NCI-H2081 treated with DMSO at 0.1 percent for 48 hours (cell line): ENCODE measurements around the gene GRID1.

Experiments
- DNase-seq: peaks from one replicate; lab custom pipeline; 2025; lab: John Stamatoyannopoulos, UW

GRID1 gene

GRCh38 chr10:86336341-86336740 lies 30.3 kb downstream of the GRID1 start:
- no peak for DNase-seq

DNA sequence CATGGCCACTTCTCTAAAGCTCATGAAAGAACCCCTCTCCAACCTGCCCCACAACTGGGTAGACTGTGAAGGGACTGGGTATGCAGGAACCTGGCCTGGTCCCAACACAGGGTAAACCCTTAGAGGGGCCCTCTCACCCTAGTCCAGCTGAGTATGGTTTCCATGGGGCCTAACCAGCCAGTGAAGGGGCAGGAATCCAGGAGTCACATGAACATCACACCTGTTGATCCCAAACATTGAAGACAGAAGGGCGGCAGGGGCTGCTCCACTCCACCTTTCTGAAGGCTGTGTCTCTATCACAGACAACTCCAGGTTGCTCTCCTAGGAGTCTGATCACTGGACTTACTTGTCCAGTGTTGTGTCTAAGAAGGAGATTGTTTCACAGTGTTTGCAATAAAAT lies 30.8 kb downstream of the GRID1 start:
- DNase-seq = no peak

GRCh38 chr10:86335257-86335656 lies 31.3 kb downstream of the GRID1 start:
- no peak for DNase-seq

DNA sequence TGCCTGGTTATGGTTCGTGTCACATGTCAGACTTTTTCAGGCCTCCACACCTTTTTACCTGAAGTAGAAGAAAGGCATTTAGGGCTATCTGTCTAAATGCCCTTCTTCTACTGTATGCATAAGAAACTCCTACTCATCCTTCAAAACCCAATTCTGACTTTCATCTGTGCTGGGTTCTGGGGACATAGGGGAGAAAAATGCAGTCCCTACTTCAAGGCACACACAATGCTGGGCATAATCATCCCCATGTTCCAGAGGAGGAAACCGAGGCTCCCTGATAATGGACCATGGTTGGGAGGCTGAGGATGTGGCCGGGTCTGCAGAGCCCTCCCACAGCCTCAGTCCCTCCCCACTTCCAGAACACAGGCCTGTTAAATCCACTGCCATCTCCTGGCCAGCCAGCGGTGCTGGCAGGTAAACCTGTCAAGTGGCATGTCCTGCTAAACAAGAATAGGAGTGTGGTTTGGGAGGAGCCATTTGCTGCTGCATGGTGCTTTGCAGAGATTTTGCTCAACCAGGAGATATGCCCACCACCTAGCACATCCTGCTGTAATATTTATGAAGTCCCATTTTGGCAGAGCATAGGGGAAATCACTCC lies 32.0 kb downstream of the GRID1 start:
- DNase-seq = peak; percentile 36

DNA sequence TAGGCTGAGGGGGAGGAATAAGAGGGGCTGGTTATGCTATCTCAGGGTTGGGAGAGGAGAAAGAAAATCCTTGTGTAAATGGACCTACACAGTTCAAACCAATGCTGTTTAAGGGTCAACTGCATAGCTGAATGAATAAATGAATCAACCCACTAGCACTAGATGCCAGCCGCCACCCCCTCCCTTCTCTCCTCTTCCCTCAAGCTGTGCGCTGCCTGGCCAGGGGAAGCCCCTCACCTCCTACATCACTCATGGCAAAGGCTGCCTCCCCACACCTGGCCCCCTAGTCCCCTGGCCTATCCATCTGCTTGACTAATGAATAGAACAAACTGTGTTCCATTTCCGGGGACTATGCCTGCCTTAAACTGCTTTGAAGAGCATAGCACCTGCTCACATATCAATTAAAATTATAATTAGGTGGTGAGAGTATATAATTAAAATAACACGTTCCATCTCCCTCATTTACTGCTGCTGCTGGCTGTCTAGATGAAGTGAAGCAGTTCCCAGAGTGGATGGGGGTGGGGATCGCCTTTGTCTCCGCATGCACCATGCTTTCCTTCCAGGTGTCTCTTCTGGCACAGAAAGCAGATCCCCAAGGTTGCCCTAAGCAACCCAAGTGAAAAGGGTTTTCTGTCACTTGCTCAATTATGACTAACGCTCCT lies 32.6 kb downstream of the GRID1 start:
- DNase-seq = peak; percentile 86

DNA sequence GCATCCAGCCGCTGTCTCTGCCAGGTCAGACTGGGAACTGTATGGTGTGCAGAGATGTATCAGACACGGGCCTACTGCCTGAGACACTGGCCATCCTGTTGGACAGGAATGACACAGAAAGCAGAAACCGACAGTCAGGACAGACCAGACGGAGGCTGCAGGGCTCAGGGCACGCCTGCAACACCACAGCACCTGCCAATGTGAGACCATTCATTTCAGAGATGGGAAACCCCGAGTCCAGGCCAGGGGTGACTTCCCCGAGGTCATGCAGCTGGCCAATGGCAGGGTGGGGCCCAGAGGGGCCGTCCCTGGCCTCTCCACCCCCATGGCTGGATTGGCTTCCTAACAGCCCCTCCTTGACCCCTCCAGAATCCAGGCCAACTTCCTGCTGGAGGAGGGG lies 34.7 kb downstream of the GRID1 start:
- DNase-seq = no peak

- no peak for DNase-seq
Measured at GRCh38 chr10:86330778-86331763, 35.5 kb downstream of the GRID1 start.

- DNase-seq = no peak
Measured at GRCh38 chr10:86329896-86330680, 36.5 kb downstream of the GRID1 start.

GRCh38 chr10:86329093-86329710 lies 37.4 kb downstream of the GRID1 start:
- DNase-seq = no peak

DNA sequence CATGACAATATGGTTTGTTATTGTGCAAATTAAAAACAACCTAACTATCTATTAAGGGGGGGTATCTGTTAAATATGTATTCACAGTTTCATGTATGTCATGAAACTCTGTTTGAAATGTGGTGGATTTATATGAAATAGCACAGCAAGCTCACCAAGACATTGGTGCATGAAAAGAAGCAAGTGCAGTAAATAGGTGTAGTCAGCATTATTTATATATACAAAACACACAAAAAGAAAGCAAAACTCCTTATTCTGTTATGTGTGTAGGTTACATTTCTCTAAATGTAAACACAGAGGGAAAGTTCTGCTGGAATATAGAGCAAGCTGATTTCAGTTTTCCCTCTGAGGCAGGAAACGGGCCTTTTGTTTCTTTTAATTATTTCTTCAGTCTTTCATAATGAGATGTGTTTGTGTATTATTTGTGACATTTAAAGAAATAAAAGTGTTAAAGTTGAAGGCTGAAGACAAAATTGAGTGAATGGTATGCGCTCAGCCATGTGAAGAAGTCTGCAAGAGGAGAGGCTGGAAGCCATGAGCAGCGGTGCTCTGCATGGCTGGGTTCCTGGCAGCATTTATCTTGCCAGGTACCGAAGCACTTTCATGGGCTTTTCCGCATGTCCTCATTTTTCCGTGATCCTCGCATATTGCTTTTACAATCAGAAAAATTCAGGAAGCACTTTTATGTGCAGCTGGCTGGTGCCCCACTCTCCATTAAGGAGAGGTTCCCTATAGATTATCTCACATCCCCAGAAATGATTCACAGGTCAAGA lies 38.5 kb downstream of the GRID1 start:
- DNase-seq = no peak

DNA sequence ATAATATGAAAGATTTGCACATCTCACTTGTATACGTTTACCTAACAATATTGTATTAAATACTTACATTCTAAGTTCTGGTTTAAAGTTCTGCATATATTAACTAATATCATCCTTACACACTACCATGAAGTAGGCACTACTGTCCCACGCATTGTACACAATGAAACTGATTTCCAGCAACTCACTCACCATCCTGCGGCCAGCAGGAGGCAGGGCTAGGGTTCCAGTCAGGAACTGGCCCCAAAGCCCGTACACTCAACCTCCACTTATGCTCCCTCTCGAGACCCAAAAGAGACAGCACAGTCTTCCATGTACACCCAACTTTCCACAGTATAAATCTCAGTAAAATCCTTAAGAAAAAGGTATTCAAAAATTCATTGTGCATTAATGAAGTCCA lies 41.4 kb downstream of the GRID1 start:
- DNase-seq = no peak

DNA sequence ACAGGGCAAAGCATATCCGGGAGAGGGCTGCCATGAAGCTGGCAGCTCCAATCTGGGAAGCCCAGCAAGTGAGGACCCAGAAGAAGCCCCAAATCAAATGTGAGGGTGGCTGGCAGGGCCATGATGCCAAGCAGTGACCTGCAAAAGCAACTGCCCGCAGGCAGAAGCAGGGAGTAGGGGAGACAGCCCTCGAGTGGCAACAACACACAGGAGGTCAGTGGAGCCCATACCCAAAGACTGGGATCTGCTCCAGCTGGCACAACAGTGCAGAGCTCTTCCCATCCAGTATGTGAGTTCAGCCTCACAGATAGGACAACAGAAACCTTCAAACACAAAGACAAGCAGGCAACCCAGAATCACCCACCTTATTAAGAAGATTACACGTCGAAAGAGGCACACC lies 45.0 kb downstream of the GRID1 start:
- no peak for DNase-seq

GRCh38 chr10:86319676-86320075 lies 46.9 kb downstream of the GRID1 start:
- no peak for DNase-seq

DNA sequence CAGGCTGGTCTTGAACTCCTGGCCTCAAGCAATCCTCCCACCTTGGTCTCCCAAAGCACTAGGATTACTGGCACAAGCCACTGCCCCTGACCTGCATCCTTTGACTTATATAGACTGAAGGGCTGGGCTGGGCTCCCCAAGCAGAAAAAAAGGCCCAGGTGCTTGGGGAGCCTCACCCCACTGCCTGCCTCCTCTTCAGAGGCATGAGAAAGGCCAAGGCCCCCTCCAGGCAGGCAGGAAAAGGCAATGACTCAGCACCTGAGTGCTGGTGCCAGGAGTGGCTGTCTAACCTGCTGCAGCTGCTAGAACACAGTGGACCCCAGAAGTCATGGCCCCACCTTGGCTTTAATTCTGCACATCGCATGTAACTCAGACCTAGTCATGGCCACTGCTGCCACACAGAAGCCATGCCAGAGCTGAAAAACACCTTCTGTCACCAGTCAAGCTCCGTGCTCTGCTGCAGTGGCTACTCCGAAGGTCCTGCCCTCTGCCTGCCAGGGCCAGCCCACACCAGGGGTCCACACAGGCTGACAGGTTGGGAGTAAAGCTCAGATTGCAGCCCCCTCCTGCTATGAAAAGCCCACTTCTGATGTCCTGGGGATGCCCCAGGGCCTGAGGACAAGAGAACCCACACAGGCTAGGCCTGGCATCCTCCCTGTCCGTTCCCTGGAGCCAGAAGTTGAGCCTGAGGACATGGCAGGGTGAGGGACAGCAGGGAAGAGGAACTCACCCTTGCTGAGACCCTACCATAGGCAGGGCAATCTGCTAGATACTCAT lies 48.5 kb downstream of the GRID1 start:
- DNase-seq = no peak

DNA sequence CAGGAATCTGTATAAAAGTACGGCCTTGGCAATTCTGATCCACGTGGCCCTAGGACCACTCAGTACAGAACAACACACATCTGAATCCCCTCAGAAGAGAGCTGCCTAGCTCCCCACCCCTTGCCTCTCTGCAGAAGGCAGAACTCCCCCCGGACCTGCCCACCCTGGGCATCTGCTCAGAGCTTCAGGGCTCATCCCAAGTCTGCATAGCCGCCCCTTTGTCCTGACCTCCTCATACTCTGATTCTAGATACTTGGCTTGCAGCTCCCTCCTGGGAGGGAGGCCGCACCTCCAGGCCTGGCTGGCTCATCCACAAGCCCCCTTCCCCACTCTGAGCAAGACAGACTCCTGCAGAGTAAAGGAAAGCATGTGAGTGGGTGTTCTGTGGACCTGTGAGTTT lies 49.6 kb downstream of the GRID1 start:
- no peak for DNase-seq

DNA sequence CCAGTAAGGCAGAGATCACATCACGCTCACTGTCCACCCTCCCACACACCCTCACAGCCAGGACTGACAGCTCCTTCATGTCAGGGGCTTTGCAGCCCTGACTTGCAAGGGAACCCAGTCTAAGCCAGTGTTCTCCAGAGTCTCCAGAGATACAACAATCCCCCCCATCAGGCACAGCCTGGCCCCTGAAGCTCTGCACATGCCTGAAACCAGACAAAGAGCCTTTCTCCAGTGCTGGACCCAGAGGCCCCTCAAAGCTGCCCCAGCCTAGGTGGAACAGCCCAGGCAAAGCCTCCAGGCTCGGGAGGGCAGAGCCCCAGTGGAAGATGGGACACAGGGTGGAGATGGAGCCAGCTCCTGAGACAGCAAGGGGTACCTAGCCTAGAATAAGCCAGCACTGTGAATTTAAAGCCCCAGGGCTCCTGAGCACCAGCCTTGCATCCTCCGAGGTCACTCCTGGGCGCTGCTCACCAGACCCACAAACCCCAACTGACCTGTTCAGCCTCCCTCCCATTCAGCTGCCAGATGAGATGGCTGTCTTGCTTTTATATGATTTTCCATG lies 50.2 kb downstream of the GRID1 start:
- DNase-seq = no peak

DNA sequence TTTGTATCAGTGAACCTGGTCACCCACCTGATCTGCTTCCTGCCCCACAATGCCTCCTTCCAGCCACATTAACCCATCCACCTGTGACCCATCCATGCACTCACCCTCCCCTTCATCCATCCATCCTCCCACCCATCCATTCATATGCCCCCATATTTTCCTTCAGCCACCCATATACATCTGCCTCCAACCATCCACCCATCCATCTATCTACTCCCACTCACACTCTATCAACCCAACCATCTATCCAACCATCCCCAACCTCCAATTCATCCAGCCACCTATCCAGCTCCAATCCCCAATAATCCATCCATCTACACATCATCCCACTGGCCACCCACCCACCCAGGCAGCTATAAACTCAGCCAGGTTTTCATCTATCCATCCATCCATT lies 51.0 kb downstream of the GRID1 start:
- no peak for DNase-seq

DNA sequence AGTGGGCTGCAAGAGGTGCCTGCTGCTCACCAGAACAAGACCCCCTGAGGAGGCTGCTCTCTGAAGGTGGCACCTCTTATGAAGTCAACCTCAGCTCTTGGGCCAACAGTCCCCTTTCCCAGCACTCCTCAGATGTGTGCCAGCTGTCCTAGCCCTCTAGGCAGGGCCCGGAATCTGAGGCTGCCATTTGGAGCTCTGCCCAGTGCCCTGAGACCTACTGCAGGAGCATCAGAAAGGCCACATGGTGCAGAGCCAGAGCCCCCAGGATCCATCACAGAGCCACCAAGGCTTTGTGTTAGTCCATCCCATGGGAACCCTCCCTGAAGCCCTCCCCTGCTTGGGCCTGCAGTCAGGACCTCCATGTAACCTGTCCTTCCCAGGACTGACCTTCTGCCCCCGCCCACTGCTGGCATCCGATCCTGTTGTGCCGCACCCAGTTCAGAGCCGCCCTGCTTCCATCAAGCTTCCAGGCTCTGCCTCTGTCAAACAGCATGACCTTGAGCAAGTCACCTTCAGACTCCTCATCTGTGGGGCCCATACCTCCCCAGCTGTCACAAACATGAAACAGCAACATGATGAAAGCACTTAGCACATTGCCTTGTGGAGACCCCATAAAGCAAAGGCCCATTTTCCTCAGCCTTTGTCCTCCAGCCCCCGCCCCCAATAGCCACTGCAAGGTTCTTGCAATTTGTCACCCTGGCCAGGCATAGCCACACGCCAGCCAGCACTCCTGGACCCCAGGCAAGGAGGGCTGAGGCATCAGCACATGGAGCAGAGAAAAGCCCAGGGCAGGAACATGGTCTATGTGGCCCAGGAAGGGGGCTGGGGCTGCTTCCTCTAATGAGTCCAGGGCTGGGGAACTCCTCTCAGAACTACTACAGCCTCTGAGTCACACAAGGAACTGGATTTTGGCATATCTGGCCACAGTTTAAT lies 51.7 kb downstream of the GRID1 start:
- DNase-seq = no peak

DNA sequence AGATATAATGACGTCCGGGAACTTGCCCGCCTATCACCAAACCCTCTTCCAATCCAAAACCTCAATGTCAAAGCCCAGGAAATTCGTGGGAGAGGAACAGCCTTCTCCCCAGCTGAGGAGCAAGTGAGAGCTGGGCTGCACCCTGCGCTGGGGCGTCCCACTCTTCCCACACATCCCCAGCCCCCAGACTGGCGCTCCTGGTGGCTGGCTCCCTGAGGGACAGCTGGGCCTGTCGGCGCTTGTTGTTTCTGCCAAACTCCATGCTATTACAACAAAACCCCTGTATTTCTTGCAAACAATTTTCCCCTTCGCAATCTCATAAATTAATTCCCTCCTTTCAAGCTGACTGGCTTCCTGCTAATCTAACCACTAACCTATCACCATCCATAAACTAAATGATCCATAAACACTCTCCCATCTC lies 53.0 kb downstream of the GRID1 start:
- no peak for DNase-seq
